Measurements from ENCODE around the gene TRIM54.

- TF ChIP-seq, protein P1, sequence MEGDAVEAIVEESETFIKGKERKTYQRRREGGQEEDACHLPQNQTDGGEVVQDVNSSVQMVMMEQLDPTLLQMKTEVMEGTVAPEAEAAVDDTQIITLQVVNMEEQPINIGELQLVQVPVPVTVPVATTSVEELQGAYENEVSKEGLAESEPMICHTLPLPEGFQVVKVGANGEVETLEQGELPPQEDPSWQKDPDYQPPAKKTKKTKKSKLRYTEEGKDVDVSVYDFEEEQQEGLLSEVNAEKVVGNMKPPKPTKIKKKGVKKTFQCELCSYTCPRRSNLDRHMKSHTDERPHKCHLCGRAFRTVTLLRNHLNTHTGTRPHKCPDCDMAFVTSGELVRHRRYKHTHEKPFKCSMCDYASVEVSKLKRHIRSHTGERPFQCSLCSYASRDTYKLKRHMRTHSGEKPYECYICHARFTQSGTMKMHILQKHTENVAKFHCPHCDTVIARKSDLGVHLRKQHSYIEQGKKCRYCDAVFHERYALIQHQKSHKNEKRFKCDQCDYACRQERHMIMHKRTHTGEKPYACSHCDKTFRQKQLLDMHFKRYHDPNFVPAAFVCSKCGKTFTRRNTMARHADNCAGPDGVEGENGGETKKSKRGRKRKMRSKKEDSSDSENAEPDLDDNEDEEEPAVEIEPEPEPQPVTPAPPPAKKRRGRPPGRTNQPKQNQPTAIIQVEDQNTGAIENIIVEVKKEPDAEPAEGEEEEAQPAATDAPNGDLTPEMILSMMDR (IDR thresholded peaks at IDR 0.05; ENCODE audit: insufficient read depth, low read depth, low read length) = no peak
- no peak for TF ChIP-seq EZH2 (IDR thresholded peaks at IDR 0.05; ENCODE audit: insufficient read depth, low read length)
Observed at GRCh38 chr2:27285481-27285880, 3.3 kb downstream of the TRIM54 start.

All from astrocyte (in vitro differentiated cells and primary cell).